ENCODE data around the gene FILIP1L. TPM values are rescaled to one million over a fixed set of nuclear protein-coding genes. Genes with fewer than 3 reads are reported as not detected.

The FILIP1L gene
- total RNA-seq, 1 donor from 2014 or later = 19.1 TPM

- Mint-ChIP-seq H3K27ac (ENCODE audit: unreplicated experiment) (no peak overlapping the region), H3K4me3 (ENCODE audit: unreplicated experiment) (no peak overlapping the region), H3K27me3 (ENCODE audit: unreplicated experiment) (peaks cover 2% of the 10 kb centered on the region), H3K36me3 (ENCODE audit: low read depth, unreplicated experiment) (peaks cover 12% of the 10 kb centered on the region), H3K9me3 (ENCODE audit: unreplicated experiment) (no peaks in the 10 kb centered on the region), H3K4me1 (ENCODE audit: unreplicated experiment) (no peaks in the 10 kb centered on the region)
- TF ChIP-seq CTCF (IDR thresholded peaks at IDR 0.05; ENCODE audit: unreplicated experiment) = no peak
- no peak for DNase-seq (ENCODE audit: low spot score)
Observed at GRCh38 chr3:99866261-99866761, 248.0 kb downstream of the FILIP1L start.

- H3K9me3 Mint-ChIP-seq (ENCODE audit: unreplicated experiment) = no peaks in the 10 kb centered on the region
- no peaks in the 10 kb centered on the region for H3K27me3 Mint-ChIP-seq (ENCODE audit: unreplicated experiment)
- H3K4me3 Mint-ChIP-seq (ENCODE audit: unreplicated experiment) = no peak overlapping the region
- H3K27ac Mint-ChIP-seq (ENCODE audit: unreplicated experiment) = no peak overlapping the region
- DNase-seq (ENCODE audit: low spot score) = no peak
- TF ChIP-seq CTCF (IDR thresholded peaks at IDR 0.05; ENCODE audit: unreplicated experiment) = no peak
- H3K4me1 Mint-ChIP-seq (ENCODE audit: unreplicated experiment) = no peaks in the 10 kb centered on the region
- peaks cover 12% of the 10 kb centered on the region for H3K36me3 Mint-ChIP-seq (ENCODE audit: low read depth, unreplicated experiment)
Observed at GRCh38 chr3:99865321-99865720, 249.0 kb downstream of the FILIP1L start.

- H3K27ac Mint-ChIP-seq (ENCODE audit: unreplicated experiment) = no peak overlapping the region
- no peaks in the 10 kb centered on the region for H3K9me3 Mint-ChIP-seq (ENCODE audit: unreplicated experiment)
- no peaks in the 10 kb centered on the region for H3K4me1 Mint-ChIP-seq (ENCODE audit: unreplicated experiment)
- DNase-seq (ENCODE audit: low spot score) = no peak
- TF ChIP-seq CTCF (IDR thresholded peaks at IDR 0.05; ENCODE audit: unreplicated experiment) = no peak
- H3K36me3 Mint-ChIP-seq (ENCODE audit: low read depth, unreplicated experiment) = peaks cover 12% of the 10 kb centered on the region
- no peaks in the 10 kb centered on the region for H3K27me3 Mint-ChIP-seq (ENCODE audit: unreplicated experiment)
- no peak overlapping the region for H3K4me3 Mint-ChIP-seq (ENCODE audit: unreplicated experiment)
Observed at GRCh38 chr3:99864289-99864688, 250.0 kb downstream of the FILIP1L start.

- no peak overlapping the region for H3K4me3 Mint-ChIP-seq (ENCODE audit: unreplicated experiment)
- no peak for TF ChIP-seq CTCF (IDR thresholded peaks at IDR 0.05; ENCODE audit: unreplicated experiment)
- no peaks in the 10 kb centered on the region for H3K4me1 Mint-ChIP-seq (ENCODE audit: unreplicated experiment)
Observed at GRCh38 chr3:99863588-99863987, 250.7 kb downstream of the FILIP1L start.

GRCh38 chr3:99863002-99863401, 251.3 kb downstream of the FILIP1L start:
- Mint-ChIP-seq H3K36me3 (ENCODE audit: low read depth, unreplicated experiment) (peaks cover 12% of the 10 kb centered on the region), H3K9me3 (ENCODE audit: unreplicated experiment) (no peaks in the 10 kb centered on the region), H3K27ac (ENCODE audit: unreplicated experiment) (no peak overlapping the region), H3K4me1 (ENCODE audit: unreplicated experiment) (no peaks in the 10 kb centered on the region), H3K27me3 (ENCODE audit: unreplicated experiment) (no peaks in the 10 kb centered on the region), H3K4me3 (ENCODE audit: unreplicated experiment) (no peak overlapping the region)
- TF ChIP-seq CTCF (IDR thresholded peaks at IDR 0.05; ENCODE audit: unreplicated experiment) = no peak
- DNase-seq (ENCODE audit: low spot score) = no peak

More at GRCh38 chr3:99863588-99863987, 250.7 kb downstream of the FILIP1L start:
- no peaks in the 10 kb centered on the region for H3K27me3 Mint-ChIP-seq (ENCODE audit: unreplicated experiment)
- DNase-seq (ENCODE audit: low spot score) = no peak
- no peak overlapping the region for H3K27ac Mint-ChIP-seq (ENCODE audit: unreplicated experiment)
- H3K36me3 Mint-ChIP-seq (ENCODE audit: low read depth, unreplicated experiment) = peaks cover 12% of the 10 kb centered on the region
- no peaks in the 10 kb centered on the region for H3K9me3 Mint-ChIP-seq (ENCODE audit: unreplicated experiment)

Data from endothelial cell (in vitro differentiated cells).